ENCODE measurements around the gene RRAS. TPM values are rescaled to one million over a fixed set of nuclear protein-coding genes. Genes with fewer than 3 reads are reported as not detected.

RRAS gene
- total RNA-seq (ENCODE audit: low replicate concordance) = 10.6 and 16.0 TPM in 2 replicates
- long read RNA-seq = 0 reads

GRCh38 chr19:49640113-49640898 lies at the start of gene RRAS:
Gene RRAS (minus strand): TSS chr19:49640143. CDS start chr19:49640098, 45 bp downstream.
- Mint-ChIP-seq H3K9me3 (no peaks in the 10 kb centered on the region), H3K36me3 (no peaks in the 10 kb centered on the region), H3K27me3 (no peaks in the 10 kb centered on the region), H3K27ac (peak within 1 kb of the TSS; percentile 100), H3K4me1 (ENCODE audit: unreplicated experiment) (peaks cover 59% of the 10 kb centered on the region), H3K4me3 (peak within 1 kb of the TSS; percentile 98)
- TF ChIP-seq CTCF (conservative IDR thresholded peaks at IDR 0.05) = no peak
- peak; percentile 100 for DNase-seq (ENCODE audit: extremely low spot score, unreplicated experiment)

- Mint-ChIP-seq H3K36me3 (peaks cover 6% of the 10 kb centered on the region), H3K9me3 (no peaks in the 10 kb centered on the region), H3K27ac (peak within 1 kb of the TSS; percentile 87), H3K4me1 (ENCODE audit: unreplicated experiment) (peaks cover 20% of the 10 kb centered on the region), H3K27me3 (peaks cover 9% of the 10 kb centered on the region), H3K4me3 (peak within 1 kb of the TSS; percentile 92)
- DNase-seq (ENCODE audit: extremely low spot score, unreplicated experiment) = peak; percentile 75
- TF ChIP-seq CTCF (conservative IDR thresholded peaks at IDR 0.05) = peak; percentile 60
These were observed 49.5 kb upstream of the RRAS start, which contains the start of gene ADM5 for GRCh38 chr19:49689133-49690078. Gene ADM5 (plus strand): TSS chr19:49689594. CDS start chr19:49689838, 244 bp downstream.

GRCh38 chr19:49688531-49689132 lies 48.7 kb upstream of the RRAS start:
- H3K27ac Mint-ChIP-seq = no peak overlapping the region

GRCh38 chr19:49687566-49688316 lies 47.8 kb upstream of the RRAS start:
- Mint-ChIP-seq H3K36me3 (peaks cover 11% of the 10 kb centered on the region), H3K27ac (no peak overlapping the region), H3K9me3 (no peaks in the 10 kb centered on the region), H3K4me1 (ENCODE audit: unreplicated experiment) (peaks cover 20% of the 10 kb centered on the region), H3K4me3 (peak overlapping the region; percentile 55), H3K27me3 (peaks cover 9% of the 10 kb centered on the region)
- DNase-seq (ENCODE audit: extremely low spot score, unreplicated experiment) = peak; percentile 68
- TF ChIP-seq CTCF (conservative IDR thresholded peaks at IDR 0.05) = no peak

More at GRCh38 chr19:49688531-49689132, 48.7 kb upstream of the RRAS start:
- Mint-ChIP-seq H3K27me3 (peaks cover 9% of the 10 kb centered on the region), H3K9me3 (no peaks in the 10 kb centered on the region), H3K36me3 (peaks cover 11% of the 10 kb centered on the region), H3K4me3 (no peak overlapping the region), H3K4me1 (ENCODE audit: unreplicated experiment) (peaks cover 20% of the 10 kb centered on the region)
- DNase-seq (ENCODE audit: extremely low spot score, unreplicated experiment) = no peak
- TF ChIP-seq CTCF (conservative IDR thresholded peaks at IDR 0.05) = no peak

All from type B pancreatic cell (in vitro differentiated cells).